T-cell (primary cell): ENCODE results near the gene ISCU. TPM values are rescaled to one million over a fixed set of nuclear protein-coding genes. Genes with fewer than 3 reads are reported as not detected.

Experiments
- ATAC-seq, 4 experiments: fragments of 200-7000 bp in 3 of 4; fragments of 150-1000 bp in 1 of 4; cut with Tn5 transposase; replicated peaks in 1 of 4; 1 replicate in 3 of 4; 2 replicates in 1 of 4; pipeline ENCODE4 v1.10.0; 2021; ENCODE audit warnings: moderate library complexity in 3 of 4, mild to moderate bottlenecking in 2 of 4, moderate number of reproducible peaks in 1 of 4
- CTCF ChIA-PET, 2 donors: fragments of 300-600 bp; sonication (Branson Sonifier 250); formaldehyde crosslinking; loops; one replicate each; lab custom pipeline; 2022; ENCODE audit warnings: antibody characterized with exemption in 2 of 2; lab: Charles Lee
- POLR2A ChIA-PET, 2 donors: fragments of 300-600 bp; sonication (Branson Sonifier 250); formaldehyde crosslinking; loops; one replicate each; lab custom pipeline; 2022; ENCODE audit warnings: antibody characterized with exemption in 2 of 2; lab: Charles Lee
- DNase-seq, 35 experiments: peaks; one replicate each; pipeline versions ENCODE4 v3.0.0 to v3.0.0-alpha.2; 2013 to 2023
- H3K27ac ChIP-seq: one replicate; pipeline ENCODE4 v1.5.1; 2013; ENCODE audit warnings: low read length
- H3K27me3 ChIP-seq, 2 experiments: replicated peaks in 1 of 2; 1 replicate in 1 of 2; 2 replicates in 1 of 2; pipeline versions ENCODE4 v1.6.1 to v1.7.0; 2013; ENCODE audit warnings: low read length in 1 of 2, mixed read lengths in 1 of 2; ENCODE audit not compliant: control insufficient read depth in 2 of 2, insufficient read depth in 2 of 2; ENCODE audit errors: extremely low read depth in 1 of 2
- H3K36me3 ChIP-seq, 2 donors: 1 replicate in 1 of 2; 2 replicates in 1 of 2; pipeline versions ENCODE4 v1.6.1 to v1.7.0; 2013; ENCODE audit warnings: low read length in 1 of 2; ENCODE audit not compliant: control insufficient read depth in 2 of 2, insufficient read depth in 1 of 2; ENCODE audit errors: extremely low read depth in 1 of 2
- H3K4me1 ChIP-seq, 2 experiments: 1 replicate in 1 of 2; 2 replicates in 1 of 2; pipeline versions ENCODE4 v1.6.1 to v1.7.0; 2013; ENCODE audit warnings: low read length in 2 of 2, mixed read lengths in 1 of 2; ENCODE audit not compliant: insufficient read depth in 2 of 2, control insufficient read depth in 1 of 2; ENCODE audit errors: extremely low read depth in 1 of 2
- H3K4me3 ChIP-seq, 2 donors: 1 replicate in 1 of 2; 2 replicates in 1 of 2; pipeline versions ENCODE4 v1.5.1 to v1.7.0; 2013; ENCODE audit warnings: mild to moderate bottlenecking in 2 of 2, low read length in 1 of 2, moderate library complexity in 1 of 2; ENCODE audit not compliant: control insufficient read depth in 1 of 2; ENCODE audit errors: extremely low read depth in 1 of 2
- H3K9me3 ChIP-seq: 2 replicates; pipeline ENCODE4 v1.7.0; 2013
- H3K27ac Mint-ChIP-seq, 2 donors: one replicate each; pipeline ENCODE4 v1.8.0; 2020 to 2021; ENCODE audit warnings: mild to moderate bottlenecking in 2 of 2, mixed read lengths in 2 of 2
- H3K27me3 Mint-ChIP-seq, 2 donors: one replicate each; pipeline ENCODE4 v1.8.0; 2021 to 2022; ENCODE audit warnings: mixed read lengths in 2 of 2
- H3K36me3 Mint-ChIP-seq: one replicate; pipeline ENCODE4 v1.8.0; 2021; ENCODE audit warnings: mixed read lengths
- H3K4me1 Mint-ChIP-seq, 3 donors: one replicate each; pipeline ENCODE4 v1.8.0; 2020 to 2022; ENCODE audit warnings: mixed read lengths in 3 of 3, mild to moderate bottlenecking in 1 of 3
- H3K4me3 Mint-ChIP-seq, 3 donors: one replicate each; pipeline ENCODE4 v1.8.0; 2020 to 2022; ENCODE audit warnings: mild to moderate bottlenecking in 3 of 3, mixed read lengths in 3 of 3, moderate library complexity in 3 of 3
- H3K9me3 Mint-ChIP-seq, 3 donors: one replicate each; pipeline ENCODE4 v1.8.0; 2020 to 2022; ENCODE audit warnings: mixed read lengths in 3 of 3
- WGBS: methylation state at CpG from one replicate; pipeline ENCODE4 v1.1.5; 2013; ENCODE audit warnings: missing lambda C conversion rate; ENCODE audit not compliant: insufficient coverage; 5-methylcytosine and 5-hydroxymethylcytosine counted together
- total RNA-seq, 35 experiments: library from RNA in 6 of 35; stranded (reverse) in 6 of 35; fragments of 120-200 nt in 1 of 35; gene quantifications; one replicate each; pipeline versions ENCODE4 v1.2.1 to v1.2.4 and lab custom pipeline; 2013 to 2026

The ISCU gene
- total RNA-seq, 5 donors from 2014 or later (not counting 1 experiment from before 2014, with no cell fraction given), result 108 to 190 (median 130) TPM

- POLR2A ChIA-PET, result interaction anchor here (0.6 kb wide), 3 partner anchors 9 to 93 kb away, joined by 3 to 5 read pairs (median 4); no protein-coding TSS in a partner anchor
- 91% methylated on average over 4 of the region's 8 CpGs for WGBS
- Histone ChIP-seq H3K27me3 (peaks cover 0 to 3% of the 10 kb centered on the region in 2 experiments), H3K36me3 (no peaks in the 10 kb centered on the region), H3K9me3 (no peaks in the 10 kb centered on the region), H3K4me1 (peaks cover 13 to 19% of the 10 kb centered on the region in 2 experiments), H3K27ac (no peak overlapping the region), H3K4me3 (no peak overlapping the region)
- Mint-ChIP-seq H3K27me3 (no peaks in the 10 kb centered on the region), H3K9me3 (peaks cover 0 to 6% (median 0%) of the 10 kb centered on the region in 3 donors), H3K36me3 (peaks cover 9% of the 10 kb centered on the region), H3K4me3 (no peak overlapping the region), H3K4me1 (peaks cover 19 to 45% (median 30%) of the 10 kb centered on the region in 3 donors), H3K27ac (no peak overlapping the region)
- DNase-seq, result no peak
- no peak for ATAC-seq
- CTCF ChIA-PET, result interaction anchor here (0.6 to 0.9 kb wide), 5 partner anchors 42 to 190 kb away, joined by 3 to 12 read pairs (median 3); partner anchors contain the start of gene ISCU (in 1 of the 2)
These were observed 50.4 kb downstream of the ISCU start for GRCh38 chr12:108612788-108613282.

GRCh38 chr12:108613548-108613947 lies 51.2 kb downstream of the ISCU start:
- peaks cover 0 to under 1% of the 10 kb centered on the region in 2 donors for H3K36me3 ChIP-seq
- no peaks in the 10 kb centered on the region for H3K9me3 ChIP-seq
- 92% methylated on average over 4 of the region's 9 CpGs for WGBS
- H3K4me1 Mint-ChIP-seq, result peaks cover 27 to 52% (median 37%) of the 10 kb centered on the region in 3 donors
- H3K36me3 Mint-ChIP-seq, result peaks cover 9% of the 10 kb centered on the region
- no peaks in the 10 kb centered on the region for H3K27me3 Mint-ChIP-seq
- H3K27ac ChIP-seq, result no peak overlapping the region
- ATAC-seq (no peak), DNase-seq (no peak)
- H3K27me3 ChIP-seq, result no peaks in the 10 kb centered on the region
- H3K27ac Mint-ChIP-seq, result no peak overlapping the region
- peaks cover 18 to 26% of the 10 kb centered on the region in 2 experiments for H3K4me1 ChIP-seq
- ChIA-PET POLR2A (no interaction called here), CTCF (no interaction called here)
- H3K9me3 Mint-ChIP-seq, result peaks cover 0 to 6% (median 0%) of the 10 kb centered on the region in 3 donors
- H3K4me3 Mint-ChIP-seq, result no peak overlapping the region
- no peak overlapping the region for H3K4me3 ChIP-seq

GRCh38 chr12:108614041-108614440 lies 51.6 kb downstream of the ISCU start:
- peaks cover 0 to 6% (median 0%) of the 10 kb centered on the region in 3 donors for H3K9me3 Mint-ChIP-seq
- ATAC-seq (no peak), DNase-seq (no peak)
- Histone ChIP-seq H3K36me3 (peaks cover 0 to 2% of the 10 kb centered on the region in 2 donors), H3K4me1 (peaks cover 18 to 29% of the 10 kb centered on the region in 2 experiments), H3K9me3 (no peaks in the 10 kb centered on the region), H3K27ac (no peak overlapping the region), H3K27me3 (no peaks in the 10 kb centered on the region), H3K4me3 (no peak overlapping the region)
- no peak overlapping the region for H3K4me3 Mint-ChIP-seq
- H3K27me3 Mint-ChIP-seq, result no peaks in the 10 kb centered on the region
- 100% methylated on average over 2 of the region's 4 CpGs for WGBS
- CTCF ChIA-PET, result no interaction called here
- peaks cover 9% of the 10 kb centered on the region for H3K36me3 Mint-ChIP-seq
- POLR2A ChIA-PET, result no interaction called here
- peak overlapping the region; percentile 6 to 72 for H3K27ac Mint-ChIP-seq
- peaks cover 32 to 57% (median 40%) of the 10 kb centered on the region in 3 donors for H3K4me1 Mint-ChIP-seq

GRCh38 chr12:108614639-108615038 lies 52.2 kb downstream of the ISCU start:
- no peaks in the 10 kb centered on the region for H3K27me3 Mint-ChIP-seq
- 100% methylated on average over 6 of the region's 6 CpGs for WGBS
- DNase-seq (no peak), ATAC-seq (no peak)
- peaks cover 35 to 63% (median 45%) of the 10 kb centered on the region in 3 donors for H3K4me1 Mint-ChIP-seq
- POLR2A ChIA-PET, result no interaction called here
- peaks cover 0 to 6% (median 0%) of the 10 kb centered on the region in 3 donors for H3K9me3 Mint-ChIP-seq
- CTCF ChIA-PET, result interaction anchor here in 1 of 2 donors (5.0 kb wide), 1 partner anchor 48 kb away, joined by 84 read pairs; no protein-coding TSS in a partner anchor
- Histone ChIP-seq H3K36me3 (peaks cover 0 to 4% of the 10 kb centered on the region in 2 donors), H3K4me1 (peaks cover 18 to 29% of the 10 kb centered on the region in 2 experiments), H3K27ac (no peak overlapping the region), H3K27me3 (no peaks in the 10 kb centered on the region), H3K9me3 (no peaks in the 10 kb centered on the region), H3K4me3 (no peak overlapping the region)
- no peak overlapping the region for H3K4me3 Mint-ChIP-seq
- peaks cover 10% of the 10 kb centered on the region for H3K36me3 Mint-ChIP-seq
- peak overlapping the region; percentile 4 to 72 for H3K27ac Mint-ChIP-seq

- Mint-ChIP-seq H3K27me3 (no peaks in the 10 kb centered on the region), H3K4me1 (peaks cover 41 to 73% (median 53%) of the 10 kb centered on the region in 3 donors), H3K27ac (peak overlapping the region; percentile 96 to 97), H3K4me3 (peak overlapping the region in 1 of 3 donors; percentile 69), H3K9me3 (peaks cover 0 to 6% (median 0%) of the 10 kb centered on the region in 3 donors), H3K36me3 (peaks cover 20% of the 10 kb centered on the region)
- Histone ChIP-seq H3K36me3 (peaks cover 4 to 14% of the 10 kb centered on the region in 2 donors), H3K4me1 (peaks cover 18 to 33% of the 10 kb centered on the region in 2 experiments), H3K27ac (peak overlapping the region; percentile 86), H3K9me3 (no peaks in the 10 kb centered on the region), H3K27me3 (no peaks in the 10 kb centered on the region), H3K4me3 (no peak overlapping the region)
- CTCF ChIA-PET, result interaction anchor here (0.6 to 5.0 kb wide), 5 partner anchors 49 to 1812 kb away, joined by 3 to 140 read pairs (median 4); partner anchors contain the start of genes ISCU (in 1 of the 2) and SART3 (in 1 of the 2)
- no peak for DNase-seq
- no peak for ATAC-seq
- WGBS, result no CpG with 5 or more reads among the region's 1 CpG
- POLR2A ChIA-PET, result interaction anchor here in 1 of 2 donors (1.1 kb wide), 1 partner anchor 52 kb away, joined by 3 read pairs; no protein-coding TSS in a partner anchor
These were observed 53.5 kb downstream of the ISCU start for GRCh38 chr12:108615918-108616317.

GRCh38 chr12:108616359-108616758 lies 54.0 kb downstream of the ISCU start:
- Mint-ChIP-seq H3K9me3 (peaks cover 0 to 6% (median 0%) of the 10 kb centered on the region in 3 donors), H3K4me3 (peak overlapping the region in 1 of 3 donors; percentile 69), H3K27me3 (no peaks in the 10 kb centered on the region), H3K36me3 (peaks cover 24% of the 10 kb centered on the region), H3K4me1 (peaks cover 46 to 77% (median 57%) of the 10 kb centered on the region in 3 donors), H3K27ac (peak overlapping the region; percentile 96 to 97)
- DNase-seq (no peak), ATAC-seq (no peak)
- WGBS, result 100% methylated on average over 2 of the region's 2 CpGs
- POLR2A ChIA-PET, result interaction anchor here (1.1 to 2.1 kb wide), 2 partner anchors 19 to 52 kb away, joined by 3 to 13 read pairs; no protein-coding TSS in a partner anchor
- CTCF ChIA-PET, result interaction anchor here (0.6 to 5.0 kb wide), 6 partner anchors 15 to 1812 kb away, joined by 3 to 140 read pairs (median 48); partner anchors contain the start of genes ISCU (in 1 of the 2), SART3 (in 1 of the 2) and SELPLG (in 1 of the 2)
- H3K9me3 ChIP-seq, result no peaks in the 10 kb centered on the region
- peaks cover 4 to 18% of the 10 kb centered on the region in 2 donors for H3K36me3 ChIP-seq
- peaks cover 18 to 36% of the 10 kb centered on the region in 2 experiments for H3K4me1 ChIP-seq
- no peak overlapping the region for H3K4me3 ChIP-seq
- peak overlapping the region; percentile 86 for H3K27ac ChIP-seq
- no peaks in the 10 kb centered on the region for H3K27me3 ChIP-seq
